ENCODE measurements around the gene EFEMP2. TPM values are rescaled to one million over a fixed set of nuclear protein-coding genes. Genes with fewer than 3 reads are reported as not detected.

The EFEMP2 gene
- total RNA-seq, 1 experiment from 2014 or later = 31.2 TPM

DNA sequence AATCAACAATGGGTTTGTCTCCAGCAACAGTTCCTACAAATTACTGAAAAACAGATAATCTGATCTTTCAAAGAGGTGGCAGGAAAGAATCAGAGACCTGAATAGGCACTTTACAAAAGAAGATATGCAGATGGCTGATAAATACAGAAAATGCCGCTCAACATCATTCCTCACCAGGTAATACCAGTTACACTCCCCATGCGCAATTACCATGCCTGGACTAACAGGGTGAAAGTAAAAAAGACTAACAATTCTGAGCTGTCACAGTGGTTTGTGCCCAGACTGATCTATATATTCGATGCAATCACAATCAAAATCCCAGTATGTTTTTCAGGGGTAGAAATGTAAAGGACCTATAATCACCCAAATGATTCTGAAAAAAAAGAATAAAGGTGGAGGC lies 28.8 kb downstream of the EFEMP2 start:
- POLR2A ChIA-PET (ENCODE audit: low non-redundant PET) = no interaction called here
- no TSS peak for BruUV-seq (replicated peaks)
- H3K4me1 ChIP-seq (ENCODE audit: insufficient read depth, low read length, poor library complexity, severe bottlenecking) = no peaks in the 10 kb centered on the region
- H3K27me3 ChIP-seq (replicated peaks; ENCODE audit: insufficient read depth, low read depth, low read length, poor library complexity) = no peaks in the 10 kb centered on the region
- intact Hi-C loops (cut with micrococcal nuclease; ENCODE audit: unreplicated experiment) = no loop called here
- H3K36me3 ChIP-seq (ENCODE audit: insufficient read depth, low read length, poor library complexity, severe bottlenecking) = no peaks in the 10 kb centered on the region
- no peak for DNase-seq (ENCODE audit: low spot score)
- H3K27ac ChIP-seq (ENCODE audit: low read depth, low read length, poor library complexity, severe bottlenecking) = no peak overlapping the region
- no peaks in the 10 kb centered on the region for H3K9me3 ChIP-seq (ENCODE audit: low read depth, low read length, poor library complexity, severe bottlenecking)
- CTCF ChIA-PET = interaction anchor here (1.0 kb wide), 1 partner anchor 437 kb away, joined by 6 read pairs; no protein-coding TSS in a partner anchor
- no peak for TF ChIP-seq EZH2 (IDR thresholded peaks at IDR 0.05; ENCODE audit: borderline replicate concordance, low read depth, low read length, poor library complexity, severe bottlenecking)
- TF ChIP-seq, protein P1, sequence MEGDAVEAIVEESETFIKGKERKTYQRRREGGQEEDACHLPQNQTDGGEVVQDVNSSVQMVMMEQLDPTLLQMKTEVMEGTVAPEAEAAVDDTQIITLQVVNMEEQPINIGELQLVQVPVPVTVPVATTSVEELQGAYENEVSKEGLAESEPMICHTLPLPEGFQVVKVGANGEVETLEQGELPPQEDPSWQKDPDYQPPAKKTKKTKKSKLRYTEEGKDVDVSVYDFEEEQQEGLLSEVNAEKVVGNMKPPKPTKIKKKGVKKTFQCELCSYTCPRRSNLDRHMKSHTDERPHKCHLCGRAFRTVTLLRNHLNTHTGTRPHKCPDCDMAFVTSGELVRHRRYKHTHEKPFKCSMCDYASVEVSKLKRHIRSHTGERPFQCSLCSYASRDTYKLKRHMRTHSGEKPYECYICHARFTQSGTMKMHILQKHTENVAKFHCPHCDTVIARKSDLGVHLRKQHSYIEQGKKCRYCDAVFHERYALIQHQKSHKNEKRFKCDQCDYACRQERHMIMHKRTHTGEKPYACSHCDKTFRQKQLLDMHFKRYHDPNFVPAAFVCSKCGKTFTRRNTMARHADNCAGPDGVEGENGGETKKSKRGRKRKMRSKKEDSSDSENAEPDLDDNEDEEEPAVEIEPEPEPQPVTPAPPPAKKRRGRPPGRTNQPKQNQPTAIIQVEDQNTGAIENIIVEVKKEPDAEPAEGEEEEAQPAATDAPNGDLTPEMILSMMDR (conservative IDR thresholded peaks at IDR 0.05; ENCODE audit: low read depth, low read length) = no peak
- H3K4me3 ChIP-seq (ENCODE audit: low read depth, low read length, poor library complexity, severe bottlenecking) = no peak overlapping the region

DNA sequence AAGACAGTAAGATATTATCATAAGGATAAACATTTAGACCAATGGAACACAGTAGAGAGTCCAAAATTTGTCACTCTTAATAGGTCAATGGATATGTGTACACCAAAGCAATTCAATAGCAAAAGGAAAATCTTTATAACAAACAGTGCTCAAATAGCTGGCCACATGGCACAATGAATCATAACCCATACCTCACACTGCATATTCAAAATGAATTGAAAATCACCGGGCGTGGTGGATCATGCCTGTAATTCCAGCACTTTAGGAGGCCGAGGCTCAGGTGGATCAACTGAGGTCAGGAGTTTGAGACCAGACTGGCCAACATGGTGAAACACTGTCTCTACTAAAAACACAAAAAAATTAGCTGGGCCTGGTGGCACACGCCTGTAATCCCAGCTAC lies 30.5 kb downstream of the EFEMP2 start:
- Histone ChIP-seq H3K27me3 (replicated peaks; ENCODE audit: insufficient read depth, low read depth, low read length, poor library complexity) (no peaks in the 10 kb centered on the region), H3K9me3 (ENCODE audit: low read depth, low read length, poor library complexity, severe bottlenecking) (no peaks in the 10 kb centered on the region), H3K4me3 (ENCODE audit: low read depth, low read length, poor library complexity, severe bottlenecking) (no peak overlapping the region), H3K36me3 (ENCODE audit: insufficient read depth, low read length, poor library complexity, severe bottlenecking) (no peaks in the 10 kb centered on the region), H3K4me1 (ENCODE audit: insufficient read depth, low read length, poor library complexity, severe bottlenecking) (no peaks in the 10 kb centered on the region), H3K27ac (ENCODE audit: low read depth, low read length, poor library complexity, severe bottlenecking) (no peak overlapping the region)
- POLR2A ChIA-PET (ENCODE audit: low non-redundant PET) = no interaction called here
- TF ChIP-seq, protein P1 (conservative IDR thresholded peaks at IDR 0.05; ENCODE audit: low read depth, low read length) = no peak
- TF ChIP-seq EZH2 (IDR thresholded peaks at IDR 0.05; ENCODE audit: borderline replicate concordance, low read depth, low read length, poor library complexity, severe bottlenecking) = no peak
- intact Hi-C loops (cut with micrococcal nuclease; ENCODE audit: unreplicated experiment) = no loop called here
- no peak for DNase-seq (ENCODE audit: low spot score)
- BruUV-seq (replicated peaks) = no TSS peak
- CTCF ChIA-PET = no interaction called here

DNA sequence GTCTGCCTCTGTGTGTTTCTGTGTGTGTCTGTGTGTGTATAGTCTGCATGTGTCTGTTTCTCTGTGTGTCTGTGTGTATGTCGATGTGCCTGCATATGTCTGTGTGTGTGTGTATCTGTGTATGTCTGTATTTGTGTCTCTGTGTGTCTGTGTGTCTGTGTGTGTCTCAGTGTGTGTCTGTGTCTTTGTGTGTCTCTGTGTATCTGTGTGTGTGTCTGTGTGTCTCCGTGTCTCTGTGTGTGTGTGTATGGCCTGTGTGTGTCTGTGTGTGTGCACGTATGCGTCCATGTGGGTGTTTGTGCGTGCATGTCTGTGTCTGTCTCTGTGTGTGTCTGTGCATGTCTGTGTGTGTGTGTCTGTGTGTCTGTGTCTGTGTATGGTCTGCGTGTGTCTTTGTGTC lies 38.4 kb downstream of the EFEMP2 start:
- ChIA-PET CTCF (no interaction called here), POLR2A (ENCODE audit: low non-redundant PET) (interaction anchor here (0.7 kb wide), 1 partner anchor 37 kb away, joined by 3 read pairs; no protein-coding TSS in a partner anchor)

More for the DNA sequence above, 38.4 kb downstream of the EFEMP2 start:
- BruUV-seq (replicated peaks) = no TSS peak
- Histone ChIP-seq H3K27me3 (replicated peaks; ENCODE audit: insufficient read depth, low read depth, low read length, poor library complexity) (no peaks in the 10 kb centered on the region), H3K27ac (ENCODE audit: low read depth, low read length, poor library complexity, severe bottlenecking) (no peak overlapping the region), H3K4me3 (ENCODE audit: low read depth, low read length, poor library complexity, severe bottlenecking) (peak overlapping the region; percentile 54), H3K4me1 (ENCODE audit: insufficient read depth, low read length, poor library complexity, severe bottlenecking) (no peaks in the 10 kb centered on the region), H3K9me3 (ENCODE audit: low read depth, low read length, poor library complexity, severe bottlenecking) (no peaks in the 10 kb centered on the region), H3K36me3 (ENCODE audit: insufficient read depth, low read length, poor library complexity, severe bottlenecking) (no peaks in the 10 kb centered on the region)
- TF ChIP-seq EZH2 (IDR thresholded peaks at IDR 0.05; ENCODE audit: borderline replicate concordance, low read depth, low read length, poor library complexity, severe bottlenecking) = no peak
- TF ChIP-seq, protein P1 (conservative IDR thresholded peaks at IDR 0.05; ENCODE audit: low read depth, low read length) = no peak
- DNase-seq (ENCODE audit: low spot score) = no peak
- intact Hi-C loops (cut with micrococcal nuclease; ENCODE audit: unreplicated experiment) = no loop called here

Measured in A673 (cell line).